HUES64 (cell line): Measurements from ENCODE around the gene MRPL45.
A peak's percentile ranks its signal among the peaks of the same experiment; 100 is the strongest.
"Not testable (repeated sequence)": the region's sequence is repeated elsewhere in the genome, so short reads cannot be mapped to it uniquely, and the experiment has no call there.

ENCODE experiments used
- H3K27ac ChIP-seq: 2 replicates; pipeline ENCODE4 v1.7.0; 2013; ENCODE audit warnings: low read depth, low read length, inconsistent platforms
- H3K27me3 ChIP-seq: 2 replicates; pipeline ENCODE4 v1.6.1; 2013; ENCODE audit warnings: mild to moderate bottlenecking, low read length; ENCODE audit not compliant: insufficient read depth
- H3K36me3 ChIP-seq: 2 replicates; pipeline ENCODE4 v1.6.1; 2013; ENCODE audit warnings: mild to moderate bottlenecking, low read length; ENCODE audit not compliant: insufficient read depth
- H3K4me1 ChIP-seq: 2 replicates; pipeline ENCODE4 v1.6.1; 2013; ENCODE audit warnings: mild to moderate bottlenecking, low read length, moderate library complexity; ENCODE audit not compliant: insufficient read depth
- H3K4me3 ChIP-seq: 2 replicates; pipeline ENCODE4 v1.5.1; 2013; ENCODE audit warnings: mild to moderate bottlenecking, low read length, moderate library complexity
- H3K9ac ChIP-seq: 2 replicates; pipeline ENCODE4 v1.6.1; 2013; ENCODE audit warnings: mild to moderate bottlenecking, low read depth, low read length
- H3K9me3 ChIP-seq: 2 replicates; pipeline ENCODE4 v1.6.1; 2013; ENCODE audit warnings: low read depth, low read length; ENCODE audit not compliant: insufficient read depth
- WGBS: fragments of 150-250, 120-280 bp; methylation state at CpG from one replicate; pipeline ENCODE4 v1.1.7; 2013; ENCODE audit warnings: missing lambda C conversion rate; 5-methylcytosine and 5-hydroxymethylcytosine counted together

Gene MRPL45

DNA sequence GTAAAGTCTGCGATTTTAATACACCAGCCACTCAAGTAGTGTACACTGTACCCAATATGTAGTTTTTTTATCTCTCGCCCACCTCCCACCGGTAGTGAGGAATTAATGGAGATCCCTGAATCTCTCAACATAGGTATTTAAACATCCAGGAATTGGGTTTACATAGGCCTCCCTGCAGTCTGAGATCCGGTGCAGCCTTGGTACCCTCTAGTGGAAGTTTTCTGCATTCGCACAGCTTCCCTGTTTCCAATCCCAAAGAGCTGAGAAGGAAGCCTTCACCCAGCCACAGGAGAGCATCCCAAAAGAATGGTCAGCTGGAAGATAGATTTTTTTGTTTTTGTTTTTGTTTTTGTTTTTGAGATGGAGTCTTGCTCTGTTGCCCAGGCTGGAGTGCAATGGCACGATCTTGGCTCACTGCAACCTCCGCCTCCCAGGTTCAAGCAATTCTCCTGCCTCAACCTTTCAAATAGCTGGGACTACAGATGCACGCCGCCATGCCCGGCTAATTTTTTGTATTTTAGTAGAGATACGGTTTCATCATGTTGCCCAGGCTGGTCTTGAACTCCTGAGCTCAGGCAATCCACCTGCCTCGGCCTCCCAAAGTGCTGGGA, 8.6 kb upstream of the MRPL45 start:
- H3K9me3 ChIP-seq, H3K4me3 ChIP-seq, H3K27me3 ChIP-seq, H3K36me3 ChIP-seq, H3K27ac ChIP-seq, H3K4me1 ChIP-seq, H3K9ac ChIP-seq: not testable (repeated sequence)
- 88% methylated on average over 5 of the region's 12 CpGs for WGBS

DNA sequence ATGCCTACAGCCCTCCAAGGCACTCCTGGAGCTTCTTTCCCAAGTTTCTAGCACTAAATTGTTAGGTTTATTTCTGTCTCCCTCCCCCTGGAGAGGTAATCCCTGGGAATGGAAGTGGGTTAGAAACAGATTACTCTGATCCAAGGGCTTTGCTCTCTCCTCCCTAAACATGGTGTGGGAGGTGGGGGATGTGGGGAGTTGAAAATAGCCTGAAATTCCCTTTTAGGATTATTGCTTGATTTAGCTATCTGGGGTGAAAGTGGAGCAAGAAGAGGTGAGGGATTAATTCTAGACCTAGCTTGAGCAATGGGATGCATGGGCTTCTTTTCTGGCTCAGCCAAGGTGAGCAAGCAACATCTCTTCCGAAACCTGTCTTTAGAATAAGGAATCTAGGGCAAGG, 7.2 kb upstream of the MRPL45 start:
- not testable (repeated sequence) for H3K27ac ChIP-seq, H3K9ac ChIP-seq, H3K4me1 ChIP-seq, H3K27me3 ChIP-seq, H3K36me3 ChIP-seq, H3K4me3 ChIP-seq, H3K9me3 ChIP-seq
- WGBS: 100% methylated on average over 1 of the region's 1 CpG

DNA sequence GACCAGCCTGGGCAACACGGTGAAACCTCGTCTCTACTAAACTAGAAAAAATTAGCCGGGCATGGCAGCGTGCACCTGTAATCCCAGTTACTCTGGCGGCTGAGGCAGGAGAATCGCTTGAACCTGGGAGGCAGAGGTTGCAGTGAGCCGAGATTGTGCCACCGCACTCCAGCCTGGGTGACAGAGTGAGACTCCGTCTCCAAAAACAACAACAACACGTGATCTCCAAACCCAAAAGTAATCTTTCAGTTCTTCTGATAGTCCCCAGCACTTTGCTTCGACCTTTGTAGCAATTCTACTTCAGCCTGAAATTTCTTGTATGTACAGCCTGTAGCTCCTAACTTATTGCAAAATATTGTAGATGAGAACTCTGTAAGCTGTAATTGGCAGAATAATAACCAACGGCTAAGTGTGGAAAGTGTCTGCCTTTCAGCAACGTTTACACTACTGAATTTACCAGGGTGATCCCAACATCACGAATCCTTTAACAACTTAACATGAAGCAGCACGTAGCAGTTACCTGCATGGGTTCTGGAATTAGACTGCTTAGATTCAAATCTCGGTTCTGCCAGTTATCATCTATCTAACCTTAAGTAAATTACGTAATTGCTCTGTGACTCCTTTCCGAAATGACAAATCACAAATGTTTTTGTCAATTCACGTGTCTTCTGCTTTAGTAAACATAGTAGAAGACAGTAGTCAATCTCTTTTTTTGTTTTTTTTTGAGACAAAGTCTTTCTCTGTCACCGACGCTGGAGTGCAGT, 1.2 kb upstream of the MRPL45 start:
- H3K9ac ChIP-seq, H3K27ac ChIP-seq, H3K27me3 ChIP-seq, H3K9me3 ChIP-seq, H3K4me1 ChIP-seq, H3K4me3 ChIP-seq, H3K36me3 ChIP-seq: not testable (repeated sequence)
- WGBS: 93% methylated on average over 18 of the region's 21 CpGs

DNA sequence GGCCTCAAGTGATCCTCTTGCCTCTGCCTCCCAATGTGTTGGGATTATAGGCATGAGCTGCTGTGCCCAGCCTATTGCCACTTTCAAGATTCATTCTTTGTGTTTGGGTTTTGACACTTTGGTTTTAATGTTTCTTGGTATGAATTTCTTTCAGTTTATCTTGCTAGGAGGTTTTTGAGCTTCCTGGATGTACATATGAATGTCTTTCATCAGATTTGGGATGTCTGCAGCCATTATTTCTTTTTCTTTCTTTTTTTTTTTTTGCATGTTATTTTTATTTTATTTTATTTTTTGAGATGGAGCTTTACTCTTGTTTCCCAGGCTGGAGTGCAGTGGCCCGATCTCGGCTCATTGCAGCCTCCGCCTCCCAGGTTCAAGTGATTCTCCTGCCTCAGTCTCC, 18.5 kb downstream of the MRPL45 start:
- no peaks in the 10 kb centered on the region for H3K4me1 ChIP-seq
- H3K9ac ChIP-seq: no peak overlapping the region
- H3K36me3 ChIP-seq: peaks cover 42% of the 10 kb centered on the region
- H3K27ac ChIP-seq: no peak overlapping the region
- H3K27me3 ChIP-seq: no peaks in the 10 kb centered on the region
- WGBS: 67% methylated on average over 3 of the region's 3 CpGs
- no peak overlapping the region for H3K4me3 ChIP-seq
- H3K9me3 ChIP-seq: no peaks in the 10 kb centered on the region

DNA sequence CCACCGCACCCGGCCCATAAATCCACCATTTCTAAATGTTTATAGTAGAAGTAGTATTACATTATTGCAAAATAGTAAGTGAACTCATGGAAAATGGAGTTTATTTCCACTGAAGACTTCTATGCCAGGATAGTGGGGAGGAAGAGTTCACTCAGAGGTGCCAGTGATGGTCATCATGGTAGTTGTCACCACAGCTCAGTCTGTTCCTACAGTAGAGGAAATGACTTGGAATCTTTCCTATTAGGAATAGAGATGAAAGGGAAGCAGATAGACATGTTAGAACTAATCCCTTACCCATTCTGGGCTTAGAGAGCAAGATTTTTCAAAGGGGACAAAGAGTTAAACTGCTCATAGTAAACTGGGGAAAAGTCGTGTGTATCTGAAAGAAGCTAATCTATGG, 20.1 kb downstream of the MRPL45 start:
- Histone ChIP-seq H3K27ac (no peak overlapping the region), H3K9me3 (no peaks in the 10 kb centered on the region), H3K4me3 (no peak overlapping the region), H3K9ac (no peak overlapping the region), H3K27me3 (no peaks in the 10 kb centered on the region), H3K4me1 (no peaks in the 10 kb centered on the region), H3K36me3 (peaks cover 43% of the 10 kb centered on the region)
- WGBS: 95% methylated on average over 1 of the region's 3 CpGs

DNA sequence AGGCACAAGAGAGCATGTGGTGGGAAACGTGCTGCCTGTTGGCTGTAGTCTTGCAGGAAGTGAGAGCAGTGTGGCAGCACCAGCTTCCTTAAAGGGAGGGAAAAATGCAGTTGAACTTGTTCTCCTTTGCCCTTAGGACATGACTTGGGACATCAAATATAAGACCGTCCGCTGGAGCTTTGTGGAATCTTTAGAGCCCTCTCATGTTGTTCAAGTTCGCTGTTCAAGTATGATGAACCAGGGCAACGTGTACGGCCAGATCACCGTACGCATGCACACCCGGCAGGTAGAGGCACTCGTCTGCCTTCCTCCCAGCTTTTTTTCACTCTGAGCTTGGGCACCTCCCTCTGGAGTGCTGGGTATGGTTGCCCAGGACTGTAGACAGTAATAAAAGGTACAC, 23.5 kb downstream of the MRPL45 start:
- H3K27me3 ChIP-seq: no peaks in the 10 kb centered on the region
- H3K27ac ChIP-seq: no peak overlapping the region
- H3K9me3 ChIP-seq: no peaks in the 10 kb centered on the region
- peaks cover 14% of the 10 kb centered on the region for H3K4me1 ChIP-seq
- H3K9ac ChIP-seq: no peak overlapping the region
- 96% methylated on average over 10 of the region's 10 CpGs for WGBS
- H3K36me3 ChIP-seq: peaks cover 50% of the 10 kb centered on the region
- H3K4me3 ChIP-seq: no peak overlapping the region

DNA sequence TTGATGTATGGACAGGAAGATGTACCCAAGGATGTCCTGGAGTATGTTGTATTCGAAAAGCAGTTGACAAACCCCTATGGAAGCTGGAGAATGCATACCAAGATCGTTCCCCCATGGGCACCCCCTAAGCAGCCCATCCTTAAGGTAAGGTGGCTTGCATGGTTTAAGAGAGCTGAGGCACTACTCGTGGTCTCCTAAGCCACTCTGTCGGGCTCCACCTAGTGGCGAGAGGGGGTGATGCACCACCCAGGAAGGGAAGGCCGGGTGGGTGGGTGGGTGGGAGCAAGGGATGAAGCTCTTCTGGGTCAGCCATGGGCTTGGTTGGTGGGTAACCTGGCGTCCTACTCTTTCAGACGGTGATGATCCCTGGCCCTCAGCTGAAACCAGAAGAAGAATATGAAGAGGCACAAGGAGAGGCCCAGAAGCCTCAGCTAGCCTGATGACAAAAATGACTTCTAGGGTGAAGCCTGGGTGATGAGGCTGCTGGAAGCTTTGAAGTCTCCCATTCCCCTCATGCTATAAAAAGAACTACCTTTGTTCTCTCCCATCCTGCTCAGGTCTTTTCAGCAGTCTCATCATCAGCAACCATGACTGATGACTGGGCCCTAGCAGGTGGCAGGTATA, 25.3 kb downstream of the MRPL45 start:
- H3K9me3 ChIP-seq: no peaks in the 10 kb centered on the region
- no peaks in the 10 kb centered on the region for H3K27me3 ChIP-seq
- no peak overlapping the region for H3K4me3 ChIP-seq
- peaks cover 19% of the 10 kb centered on the region for H3K4me1 ChIP-seq
- WGBS: 39% methylated on average over 8 of the region's 8 CpGs
- H3K27ac ChIP-seq: no peak overlapping the region
- H3K36me3 ChIP-seq: peaks cover 41% of the 10 kb centered on the region
- no peak overlapping the region for H3K9ac ChIP-seq

DNA sequence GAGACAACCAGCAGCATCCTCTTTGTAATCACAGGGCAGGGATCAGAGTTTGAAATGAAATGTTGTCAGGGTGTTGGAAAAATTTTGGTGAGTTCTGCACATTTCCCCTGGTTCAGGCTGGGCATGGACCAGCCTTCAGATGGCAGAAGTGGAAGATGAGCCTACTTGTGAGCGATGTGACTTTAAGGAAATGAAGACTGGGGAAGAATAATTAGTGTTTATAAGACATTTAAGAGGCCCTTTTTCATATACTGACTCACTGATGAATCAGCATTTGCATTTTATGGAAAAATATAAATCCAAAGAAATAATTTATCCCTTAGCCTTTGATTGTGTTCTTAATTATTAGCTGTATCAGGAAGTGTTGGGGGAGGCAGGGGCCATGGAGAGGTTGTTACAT, 25.9 kb downstream of the MRPL45 start:
- Histone ChIP-seq H3K4me1 (peaks cover 19% of the 10 kb centered on the region), H3K36me3 (peaks cover 40% of the 10 kb centered on the region), H3K4me3 (no peak overlapping the region), H3K27me3 (no peaks in the 10 kb centered on the region), H3K9ac (no peak overlapping the region), H3K9me3 (no peaks in the 10 kb centered on the region), H3K27ac (no peak overlapping the region)
- 100% methylated on average over 1 of the region's 1 CpG for WGBS

DNA sequence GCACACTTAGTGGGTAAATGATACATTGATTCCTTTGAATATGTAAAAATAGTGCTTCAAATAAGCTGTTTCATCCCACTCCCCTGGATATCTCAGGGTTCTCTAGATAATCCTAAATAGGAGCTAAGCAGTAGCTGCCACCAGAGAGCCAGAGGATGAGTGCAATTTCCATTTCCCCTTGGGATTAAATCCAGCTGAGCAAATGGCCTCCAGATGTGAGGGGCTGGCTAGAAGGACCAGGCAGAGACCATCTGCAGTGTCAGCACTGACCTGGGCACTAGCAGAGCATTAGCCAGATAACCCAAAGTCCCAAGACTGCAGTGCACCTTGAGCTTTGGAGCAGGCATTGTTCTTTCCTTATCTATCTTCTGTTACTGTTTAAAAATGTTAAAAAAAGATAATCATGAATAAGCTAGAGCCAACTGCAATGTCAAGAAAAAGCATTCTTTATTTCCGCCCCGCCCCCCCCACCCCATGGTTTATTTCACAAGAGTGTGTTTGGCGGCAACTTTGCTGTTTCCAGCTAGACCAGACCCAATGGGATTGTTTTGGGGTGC, 27.3 kb downstream of the MRPL45 start:
- H3K4me1 ChIP-seq: peaks cover 19% of the 10 kb centered on the region
- no peak overlapping the region for H3K4me3 ChIP-seq
- no peaks in the 10 kb centered on the region for H3K9me3 ChIP-seq
- WGBS: 86% methylated on average over 2 of the region's 3 CpGs
- H3K27me3 ChIP-seq: no peaks in the 10 kb centered on the region
- no peak overlapping the region; the same call in 1 of the 2 replicates for H3K27ac ChIP-seq
- peaks cover 35% of the 10 kb centered on the region for H3K36me3 ChIP-seq
- H3K9ac ChIP-seq: no peak overlapping the region

DNA sequence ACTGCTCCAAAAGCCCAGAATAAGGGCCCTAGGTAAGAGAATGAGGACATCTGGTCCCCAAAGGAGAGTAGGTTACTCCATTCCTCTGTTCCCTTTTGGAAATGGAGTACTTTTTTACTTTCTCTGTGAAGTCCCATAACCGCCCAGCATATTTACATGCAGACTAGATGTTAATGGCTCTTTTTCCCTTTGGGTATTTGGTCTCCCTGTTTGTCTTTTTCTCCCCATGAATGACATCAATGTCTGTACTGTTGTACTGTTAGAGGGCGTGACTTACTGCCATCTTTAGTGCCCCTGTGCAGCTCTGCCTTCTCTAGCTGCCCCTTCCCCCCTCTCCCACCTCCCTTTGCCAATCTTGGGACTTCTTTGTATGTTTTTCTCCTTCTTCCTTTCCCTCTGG, 27.8 kb downstream of the MRPL45 start:
- no peak overlapping the region for H3K4me3 ChIP-seq
- WGBS: 87% methylated on average over 2 of the region's 2 CpGs
- peaks cover 19% of the 10 kb centered on the region for H3K4me1 ChIP-seq
- H3K9me3 ChIP-seq: no peaks in the 10 kb centered on the region
- no peaks in the 10 kb centered on the region for H3K27me3 ChIP-seq
- peaks cover 31% of the 10 kb centered on the region for H3K36me3 ChIP-seq
- peak overlapping the region; percentile 49; the same call in 1 of the 2 replicates for H3K27ac ChIP-seq
- H3K9ac ChIP-seq: peak overlapping the region; percentile 56

DNA sequence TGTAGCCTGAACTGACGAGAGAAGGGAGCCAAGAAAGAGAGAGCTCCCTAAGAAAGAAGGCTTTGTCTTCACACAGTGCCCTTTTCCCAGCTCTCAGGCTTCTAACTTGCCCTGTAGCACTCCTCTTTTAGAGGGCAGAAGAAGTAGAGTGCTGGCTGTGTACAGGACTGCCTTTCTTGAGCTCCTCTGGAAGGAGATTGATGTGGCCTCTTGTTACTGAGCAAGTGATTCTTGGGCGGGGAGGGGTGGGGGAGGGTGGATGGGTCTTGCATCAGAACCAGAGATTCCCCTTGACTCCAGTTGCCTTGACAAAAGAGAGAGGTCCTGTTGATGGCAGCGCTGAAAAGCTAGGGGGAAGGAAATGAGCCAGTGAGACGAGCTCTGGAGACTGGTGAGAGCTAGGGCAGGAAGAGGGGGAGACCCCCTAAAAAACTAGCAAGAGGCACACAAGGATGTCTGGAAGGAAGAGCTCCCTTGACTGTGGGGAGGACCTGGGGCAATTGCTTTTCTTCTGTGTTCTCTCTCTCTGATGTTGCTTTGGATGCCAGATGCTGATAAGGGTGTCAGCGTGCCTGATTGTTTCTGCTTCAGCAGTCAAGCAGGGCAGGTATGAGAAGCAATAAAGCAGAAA, 28.4 kb downstream of the MRPL45 start:
- Histone ChIP-seq H3K4me3 (no peak overlapping the region), H3K36me3 (peaks cover 27% of the 10 kb centered on the region), H3K27ac (peak overlapping the region; percentile 51; the same call in 1 of the 2 replicates), H3K4me1 (peaks cover 19% of the 10 kb centered on the region), H3K9me3 (no peaks in the 10 kb centered on the region), H3K9ac (peak overlapping the region; percentile 56), H3K27me3 (no peaks in the 10 kb centered on the region)
- 60% methylated on average over 5 of the region's 5 CpGs for WGBS
